NCI-H82 treated with DMSO at 0.1 percent for 48 hours (cell line): ENCODE measurements around the gene TIPRL.
"Not testable (repeated sequence)": the region's sequence is repeated elsewhere in the genome, so short reads cannot be mapped to it uniquely, and the experiment has no call there.

Experiments used
- DNase-seq: peaks from one replicate; lab custom pipeline; 2025; ENCODE audit not compliant: unreplicated experiment; lab: John Stamatoyannopoulos, UW

The TIPRL gene

DNA sequence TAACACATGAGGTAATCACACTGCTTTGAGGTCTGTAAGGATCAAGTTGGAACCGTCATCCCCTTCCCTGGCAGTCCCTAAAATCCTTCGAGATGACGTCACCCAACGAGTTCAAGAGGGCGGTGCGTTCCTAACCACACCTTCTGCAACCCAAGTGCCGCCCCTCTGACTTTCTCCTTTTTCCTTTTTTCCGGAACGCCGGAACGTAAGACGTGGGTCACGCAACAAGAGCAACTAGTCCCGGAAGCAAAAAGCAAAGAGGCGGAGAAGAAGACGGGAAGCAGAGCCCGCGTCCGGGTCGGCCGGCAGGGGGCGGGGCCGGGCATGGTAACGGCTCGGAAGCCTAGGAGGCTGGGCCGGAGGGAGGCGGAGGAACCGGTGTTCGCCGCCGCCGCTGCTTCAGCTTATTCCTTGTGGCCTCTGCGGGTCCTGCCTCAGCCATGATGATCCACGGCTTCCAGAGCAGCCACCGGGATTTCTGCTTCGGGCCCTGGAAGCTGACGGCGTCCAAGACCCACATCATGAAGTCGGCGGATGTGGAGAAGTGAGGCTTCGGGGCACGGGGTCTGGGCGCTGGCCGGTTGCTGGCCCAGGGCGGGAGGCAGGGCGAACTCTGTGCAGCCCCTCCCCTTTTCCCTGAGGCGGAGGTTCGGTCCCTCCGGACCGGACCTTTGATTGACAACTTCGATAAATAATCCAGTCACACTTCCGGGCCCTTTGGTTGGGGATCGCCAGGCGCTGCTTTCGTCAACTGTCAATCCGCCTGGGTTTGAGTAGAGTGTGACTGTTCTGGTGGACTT lies at the start of gene TIPRL:
Gene TIPRL (plus strand): TSS at position 325 of the 800 bp plus-strand sequence. CDS start 116 bp downstream, at position 441.
- DNase-seq = peak; percentile 99

DNA sequence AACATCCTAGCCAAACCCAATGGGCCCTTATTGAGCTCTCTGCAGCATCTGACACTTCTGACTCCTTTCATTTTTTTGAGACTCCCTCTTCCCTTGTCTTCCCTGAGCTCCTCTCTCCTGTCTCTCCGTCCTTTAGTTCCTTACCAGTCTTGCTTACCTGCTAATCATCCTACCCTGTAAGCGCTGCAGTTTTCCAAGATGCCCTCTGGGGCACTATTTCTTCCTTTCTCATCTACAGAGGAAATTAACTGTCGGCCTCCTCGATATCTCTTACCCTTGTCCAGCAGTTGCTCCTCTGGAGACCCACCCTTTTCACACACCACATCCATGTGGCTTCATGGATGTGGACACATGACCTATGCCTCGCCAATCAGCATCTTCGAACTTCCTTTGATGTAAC lies 48.8 kb upstream of the TIPRL start:
- DNase-seq = no peak

DNA sequence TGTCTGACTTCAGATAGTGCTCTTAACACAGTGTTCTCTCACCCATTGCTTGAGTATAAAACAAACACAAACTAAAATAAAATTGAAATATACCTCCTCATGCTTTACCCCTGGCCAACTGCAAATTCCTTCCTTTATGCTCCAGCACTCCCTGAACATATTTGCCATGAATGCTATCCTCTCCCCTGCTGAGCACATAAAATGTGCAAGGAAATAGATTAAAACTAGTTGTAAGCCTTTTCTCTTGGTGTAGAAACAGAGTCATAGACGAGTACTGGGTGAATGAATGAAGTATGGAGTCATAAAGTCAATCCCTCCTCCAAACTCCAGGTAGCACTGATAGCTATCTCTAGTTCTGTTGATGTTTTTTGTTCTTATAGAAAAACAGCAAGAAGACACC lies 44.6 kb upstream of the TIPRL start:
- no peak for DNase-seq

DNA sequence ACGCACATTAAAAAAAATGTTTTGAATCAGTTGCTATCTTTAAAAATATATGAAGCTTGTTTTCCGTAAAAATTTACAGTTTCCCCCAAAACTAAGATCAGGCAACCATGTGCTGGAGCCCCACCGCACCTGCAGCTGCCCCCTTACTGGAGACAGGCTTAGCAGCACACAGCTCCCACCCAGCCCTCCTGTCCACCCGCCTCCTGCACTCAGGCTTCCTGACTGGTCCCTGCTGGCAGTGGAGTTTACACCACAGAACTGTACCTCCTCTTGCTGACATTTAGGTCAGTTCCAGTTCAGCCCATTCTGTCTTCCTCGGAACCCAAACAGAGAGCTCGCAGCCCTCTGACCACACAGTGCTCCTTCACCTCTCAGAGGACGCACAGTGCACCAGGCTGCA lies 44.1 kb upstream of the TIPRL start:
- no peak for DNase-seq

DNA sequence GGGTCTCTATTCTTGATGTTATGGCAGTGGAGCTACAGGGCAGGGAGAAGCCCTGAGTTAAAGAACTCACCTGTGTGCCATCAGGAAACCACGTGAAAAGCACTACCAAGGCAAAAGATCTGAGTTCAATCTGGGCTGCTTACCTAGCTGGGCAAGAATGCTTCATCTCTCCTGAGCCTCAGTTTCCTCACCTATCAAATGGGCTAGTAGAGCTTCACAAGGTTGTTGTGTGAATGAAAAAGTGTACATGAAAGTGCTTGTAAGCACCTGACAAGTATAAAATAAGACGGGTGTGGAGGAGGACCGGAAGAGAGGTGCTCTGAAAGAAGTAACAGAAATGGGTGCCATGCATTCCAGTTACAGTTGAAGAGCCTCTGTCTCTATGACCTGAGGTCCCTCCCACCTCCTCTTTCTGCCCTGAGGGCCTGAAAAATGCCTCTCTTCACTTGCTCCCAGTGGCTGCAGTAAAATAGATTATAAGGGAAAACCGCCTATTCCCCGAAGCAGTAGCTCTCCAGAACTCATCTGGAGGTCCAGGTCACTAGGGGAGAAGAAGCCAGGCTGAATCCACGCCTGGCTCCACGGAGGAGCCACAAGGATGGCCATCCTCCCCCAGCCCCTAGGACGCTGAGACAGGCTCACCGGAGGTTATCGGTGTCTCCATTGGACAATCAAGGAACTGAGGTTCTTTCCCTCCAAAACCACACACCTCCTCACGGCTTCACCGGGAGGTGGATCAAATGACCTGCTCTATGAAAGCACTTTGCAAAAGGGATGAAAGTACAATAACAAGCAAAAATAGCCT lies 43.4 kb upstream of the TIPRL start:
- DNase-seq = no peak

DNA sequence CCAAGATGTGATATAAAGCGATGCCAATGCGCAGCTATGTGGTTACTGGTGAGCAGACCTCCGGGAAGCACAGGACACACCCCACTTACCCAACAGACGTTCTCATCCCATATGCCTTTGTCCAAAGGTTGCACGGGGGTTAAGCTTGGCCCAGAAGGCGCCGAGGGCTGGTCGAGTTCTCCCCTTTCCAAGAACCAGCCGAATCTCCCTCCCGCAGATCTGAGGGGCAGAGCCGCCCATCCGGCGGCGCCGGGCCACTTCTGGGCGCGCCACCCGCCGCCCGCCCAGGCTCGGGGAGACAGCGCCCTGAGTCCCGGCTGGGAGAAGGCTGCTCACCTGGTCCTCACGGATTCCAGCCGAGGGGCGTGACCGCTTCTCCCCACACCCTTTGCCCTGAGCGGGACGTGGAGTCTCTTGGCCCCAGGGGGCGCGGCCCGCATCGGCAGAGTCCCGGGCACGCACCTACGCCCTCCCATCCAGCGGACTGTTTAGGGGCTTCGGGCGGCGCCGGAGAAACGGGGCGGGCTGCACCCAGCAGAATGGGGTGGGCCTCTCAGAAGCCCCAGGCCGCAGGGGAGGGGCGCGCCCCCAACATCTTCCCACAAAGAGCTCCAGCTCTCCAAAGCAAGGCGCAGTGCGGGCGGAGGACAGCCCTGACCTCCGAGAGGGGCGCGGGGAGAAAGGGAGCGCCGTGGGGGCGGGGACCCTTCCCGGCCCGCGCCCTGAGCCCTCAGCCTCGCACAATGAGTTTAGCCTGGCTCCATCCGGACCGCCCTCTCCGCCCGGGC lies 42.6 kb upstream of the TIPRL start:
- no peak for DNase-seq

DNA sequence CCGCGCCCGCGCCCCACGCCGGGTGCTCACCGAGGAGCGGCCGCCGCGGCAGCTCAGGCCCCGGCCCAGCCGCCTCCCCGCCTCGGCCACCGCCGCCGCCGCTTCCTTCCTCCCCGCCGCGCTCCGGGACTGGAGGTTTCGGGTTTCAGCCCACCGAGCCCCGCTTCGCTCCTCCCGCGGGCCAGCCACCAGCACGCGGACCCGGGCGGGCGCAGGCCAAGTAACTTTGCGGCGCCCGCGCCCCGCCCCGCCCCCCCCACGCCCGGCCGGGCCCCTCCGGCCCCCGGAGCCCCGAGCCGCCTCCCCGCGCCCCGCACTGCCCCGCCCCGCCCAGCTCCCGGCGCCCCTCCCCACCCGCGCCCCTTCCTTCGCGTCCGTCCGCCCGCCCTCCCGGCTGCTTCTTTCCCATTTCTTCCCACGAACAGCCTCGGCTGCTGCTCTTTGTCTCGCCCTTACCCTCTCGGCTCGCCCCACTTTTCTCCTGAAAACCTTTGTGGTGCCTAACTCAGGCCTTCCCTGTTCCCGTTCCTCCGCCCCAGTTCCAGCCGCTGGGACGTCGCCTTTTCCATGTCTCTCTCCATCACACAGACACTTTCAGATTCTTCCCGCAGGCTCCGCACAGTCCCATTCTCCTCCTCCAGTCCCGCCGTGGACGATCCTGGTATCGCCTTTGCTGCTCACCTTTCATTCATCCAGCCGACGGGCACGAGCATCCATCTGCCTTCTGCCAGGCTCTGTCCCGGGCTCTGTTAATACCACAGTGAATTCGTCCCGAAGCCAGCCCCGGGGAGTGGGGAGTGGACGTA lies 41.9 kb upstream of the TIPRL start, which contains the start of gene GPR161:
Gene GPR161 (minus strand): TSS at position 222 of the 806 bp plus-strand sequence. CDS start 32,080 bp downstream, outside the sequence.
- peak; percentile 12 for DNase-seq

DNA sequence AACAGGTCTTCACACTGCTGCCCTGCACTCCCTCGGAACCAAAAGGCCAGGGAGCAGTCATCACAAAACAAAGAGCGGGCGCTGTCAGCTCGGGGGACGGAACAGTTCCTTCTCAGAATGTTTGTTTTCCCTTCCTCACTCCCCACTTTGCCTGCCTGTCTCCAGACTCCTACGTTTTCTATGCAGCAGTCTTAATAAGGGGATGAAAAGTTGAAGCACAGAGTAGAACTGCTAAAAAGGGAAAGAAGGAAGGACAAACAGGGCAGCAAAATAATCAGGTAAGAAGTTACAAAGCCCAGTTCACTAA lies 41.3 kb upstream of the TIPRL start:
- no peak for DNase-seq

DNA sequence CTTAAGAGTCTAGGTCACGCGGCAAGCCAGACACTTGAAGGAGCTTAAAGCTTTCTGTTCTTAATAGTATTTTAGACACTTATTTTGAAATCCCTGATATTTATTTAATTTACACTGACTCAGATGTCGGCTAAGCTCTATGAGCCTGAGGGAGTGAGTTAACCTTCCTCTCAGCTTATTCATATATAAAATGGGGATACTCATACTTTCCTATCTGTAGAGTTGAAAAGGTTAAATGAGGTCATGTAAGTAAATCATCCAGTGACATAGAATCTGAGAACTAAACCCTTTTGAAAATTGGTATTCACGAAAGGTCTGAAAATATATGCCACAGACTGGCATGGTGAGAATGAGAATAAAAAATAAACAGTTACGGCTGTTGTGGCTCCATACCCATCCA lies 40.6 kb upstream of the TIPRL start:
- no peak for DNase-seq

DNA sequence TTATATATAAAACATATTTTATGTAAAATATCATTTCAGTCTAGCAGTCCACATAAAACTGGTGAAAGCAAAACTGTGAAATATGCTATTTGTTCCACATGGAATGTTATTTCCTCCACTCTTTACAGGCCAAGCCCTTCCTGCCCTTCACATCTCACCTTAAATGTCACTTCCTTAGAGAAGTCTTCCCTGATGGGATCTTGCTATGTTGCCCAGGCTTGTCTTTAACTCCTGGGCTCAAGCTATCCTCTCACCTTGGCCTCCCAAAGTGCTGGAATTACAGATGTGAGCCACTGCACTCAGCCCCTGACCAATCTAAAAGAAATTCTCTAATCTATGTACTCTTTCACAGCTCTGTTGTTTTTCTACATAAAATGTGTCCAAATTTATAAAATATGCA lies 39.7 kb upstream of the TIPRL start:
- no peak for DNase-seq

DNA sequence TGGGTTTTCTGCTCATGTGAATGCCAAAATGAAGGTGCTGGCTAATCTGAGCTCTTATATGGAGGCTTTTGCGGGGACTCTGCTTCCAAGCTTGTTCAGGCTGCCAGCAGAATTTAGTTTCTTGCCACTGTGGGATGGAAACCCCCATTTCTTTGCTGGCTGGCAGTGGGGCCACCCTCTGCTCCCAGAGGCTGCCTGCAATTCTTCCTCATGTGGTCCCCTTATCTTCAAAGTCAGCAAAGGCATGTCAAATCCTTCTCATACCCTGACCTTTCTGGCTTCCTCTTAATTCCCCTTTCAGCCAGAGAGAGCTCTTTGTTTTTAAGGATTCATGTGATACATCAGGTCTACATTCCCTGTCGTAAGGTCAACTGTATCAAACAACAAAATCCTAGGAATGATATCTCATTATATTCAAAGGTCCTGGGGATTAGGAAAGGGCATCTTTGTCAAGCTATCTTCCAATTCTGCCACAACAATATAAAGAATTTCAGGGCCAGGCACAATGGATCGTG lies 36.8 kb upstream of the TIPRL start:
- DNase-seq = no peak

DNA sequence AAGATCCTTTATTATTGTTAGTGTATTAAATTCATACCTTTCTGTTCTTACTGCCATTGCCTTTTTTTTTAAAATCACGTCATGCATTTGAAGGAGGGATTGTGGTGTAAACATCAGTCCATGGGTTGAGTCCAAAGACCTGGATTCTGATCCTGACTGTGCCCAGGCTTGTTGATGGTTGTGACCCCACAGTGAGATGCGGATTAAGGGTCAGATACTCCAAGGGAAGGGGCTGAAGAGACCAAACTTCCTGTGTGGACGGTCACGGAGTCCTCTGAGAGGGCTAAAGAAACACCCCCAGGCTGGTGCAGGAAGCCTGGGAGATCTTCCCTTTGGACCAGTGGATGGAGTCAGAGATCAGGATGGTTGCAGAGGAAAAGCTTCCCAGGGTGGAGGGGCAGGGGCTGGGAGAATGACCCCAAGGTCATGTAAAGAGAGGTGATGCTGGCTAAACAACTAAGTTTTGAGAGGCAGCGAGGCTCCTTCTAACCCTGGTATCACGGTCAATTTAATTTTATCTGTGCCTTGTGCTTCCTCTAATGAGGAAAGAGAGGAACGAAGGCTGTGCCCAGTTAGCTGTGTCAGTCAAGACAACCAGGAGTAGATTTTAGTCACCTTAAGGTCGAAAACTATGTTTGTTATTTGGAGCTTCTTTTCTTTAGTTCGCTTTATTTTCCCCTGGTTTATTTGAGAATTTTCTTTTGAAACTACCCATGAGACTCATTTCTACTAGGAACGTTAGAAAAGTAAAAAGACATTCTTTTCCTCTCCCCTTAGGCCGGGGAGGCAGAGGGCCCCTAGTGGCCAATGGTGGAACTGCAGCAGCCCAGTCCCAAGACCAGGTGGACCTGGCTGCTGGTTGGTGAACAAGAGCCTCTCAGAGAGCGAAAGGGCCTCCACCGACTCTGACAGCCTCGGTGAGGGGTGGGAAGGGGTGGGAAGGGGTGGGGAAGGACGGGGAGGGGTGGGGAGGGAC lies 33.3 kb upstream of the TIPRL start:
- DNase-seq = peak; percentile 63

DNA sequence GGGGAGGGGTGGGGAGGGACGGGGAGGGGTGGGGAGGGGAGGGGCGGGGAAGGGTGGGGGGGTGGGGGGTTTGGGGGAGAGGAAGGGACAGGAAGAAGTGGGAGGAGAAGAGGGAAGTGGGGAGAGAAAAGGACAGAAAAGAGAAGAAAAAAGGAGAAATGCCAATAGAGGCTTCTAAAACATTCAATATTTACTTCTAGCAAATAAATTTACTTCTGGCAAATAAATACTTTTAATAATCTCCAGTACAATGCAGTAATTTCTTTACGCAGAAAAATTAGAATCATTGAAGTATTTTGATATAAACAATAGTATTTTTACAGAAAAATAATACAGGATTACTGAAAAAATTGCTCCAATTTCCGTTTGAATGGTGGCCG lies 32.6 kb upstream of the TIPRL start:
- no peak for DNase-seq

DNA sequence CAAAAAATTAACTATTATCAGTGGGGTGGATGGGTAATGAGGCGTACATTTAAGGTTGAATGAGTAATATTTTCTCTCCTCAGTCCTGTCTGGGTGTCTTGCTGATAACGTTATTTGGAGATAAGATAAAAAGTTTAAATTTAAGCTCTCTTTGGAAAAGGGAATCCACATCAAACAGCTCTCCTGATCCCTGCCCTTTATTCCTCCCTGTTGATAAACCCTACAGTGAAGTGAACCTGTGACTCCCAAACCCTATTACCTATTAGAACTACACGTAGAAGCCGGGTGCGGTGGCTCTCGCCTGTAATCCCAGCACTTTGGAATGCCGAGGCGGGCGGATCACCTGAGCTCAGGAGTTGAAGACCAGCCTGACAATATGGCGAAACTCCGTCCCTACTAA lies 32.1 kb upstream of the TIPRL start:
- DNase-seq = no peak

DNA sequence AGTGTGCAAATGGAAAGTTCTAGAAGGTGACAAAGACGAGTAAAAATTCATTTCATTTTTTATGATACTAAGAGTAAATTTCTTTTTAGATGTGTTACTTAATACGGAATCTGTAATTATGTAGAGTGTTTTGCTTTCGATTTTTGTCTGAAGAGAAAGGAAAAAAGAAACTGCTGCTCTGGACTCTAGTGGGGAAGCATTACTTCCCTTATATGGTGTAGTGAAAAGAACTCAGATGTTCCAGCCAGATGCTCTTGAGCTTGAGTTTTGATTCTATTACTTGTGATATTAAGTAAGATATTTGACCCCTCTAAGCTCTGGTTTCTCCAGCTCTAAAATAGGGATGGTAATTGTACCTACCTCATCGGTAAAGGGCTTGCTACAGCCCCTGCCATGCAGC lies 29.8 kb upstream of the TIPRL start:
- no peak for DNase-seq

DNA sequence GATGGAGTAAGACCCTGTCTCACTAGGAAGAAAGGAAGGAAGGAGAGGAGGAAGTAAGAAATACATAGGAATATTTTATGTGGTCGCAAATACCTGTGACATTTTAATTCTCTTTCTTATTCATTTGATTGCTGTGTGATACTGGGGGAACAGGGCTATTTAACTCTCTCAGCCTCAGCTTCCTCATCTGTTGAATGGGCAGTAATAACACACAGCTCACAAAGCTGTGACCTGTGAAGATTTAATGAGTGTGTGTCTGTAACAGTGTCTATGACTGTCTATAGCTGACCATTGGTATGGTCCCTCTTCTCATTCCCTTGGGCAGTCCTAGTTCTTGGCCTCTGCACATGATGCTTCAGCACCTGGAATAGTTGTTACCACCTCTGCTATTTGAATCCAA lies 28.5 kb upstream of the TIPRL start:
- no peak for DNase-seq

DNA sequence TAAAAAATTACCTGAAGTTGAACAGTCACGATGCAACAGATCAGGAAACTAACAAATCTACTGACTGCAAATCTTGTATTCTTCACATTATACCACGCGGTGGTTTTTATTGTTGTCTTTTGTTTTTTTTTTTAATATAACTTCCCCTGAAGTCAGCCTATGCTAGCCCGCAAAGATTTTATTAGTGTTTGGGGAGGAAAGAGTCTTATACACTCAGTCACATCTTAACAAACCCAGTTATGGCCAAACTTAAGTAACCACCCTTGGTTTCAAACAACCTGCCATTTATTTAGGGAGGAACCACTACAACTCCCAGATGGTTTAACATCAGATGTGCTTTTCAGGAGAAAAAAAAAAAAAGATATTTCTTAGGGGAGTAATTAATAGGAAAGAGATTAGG lies 26.8 kb upstream of the TIPRL start:
- no peak for DNase-seq

DNA sequence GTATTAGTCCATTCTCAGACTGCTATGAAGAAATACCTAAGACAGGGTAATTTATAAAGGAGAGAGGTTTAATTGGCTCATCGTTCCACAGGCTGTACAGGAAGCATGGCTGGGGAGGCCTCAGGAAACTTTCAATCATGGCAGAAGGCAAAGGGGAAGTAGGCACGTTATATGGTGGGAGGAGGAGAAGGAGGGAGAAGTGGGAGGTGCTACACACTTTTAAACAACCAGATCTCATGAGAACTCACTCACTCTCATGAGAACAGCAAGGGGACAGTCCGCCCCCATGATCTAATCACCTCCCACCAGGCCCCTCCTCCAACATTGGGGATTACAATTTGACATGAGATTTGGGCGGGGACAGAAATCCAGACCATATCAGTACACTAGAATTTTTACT lies 24.1 kb upstream of the TIPRL start:
- DNase-seq = not testable (repeated sequence)

DNA sequence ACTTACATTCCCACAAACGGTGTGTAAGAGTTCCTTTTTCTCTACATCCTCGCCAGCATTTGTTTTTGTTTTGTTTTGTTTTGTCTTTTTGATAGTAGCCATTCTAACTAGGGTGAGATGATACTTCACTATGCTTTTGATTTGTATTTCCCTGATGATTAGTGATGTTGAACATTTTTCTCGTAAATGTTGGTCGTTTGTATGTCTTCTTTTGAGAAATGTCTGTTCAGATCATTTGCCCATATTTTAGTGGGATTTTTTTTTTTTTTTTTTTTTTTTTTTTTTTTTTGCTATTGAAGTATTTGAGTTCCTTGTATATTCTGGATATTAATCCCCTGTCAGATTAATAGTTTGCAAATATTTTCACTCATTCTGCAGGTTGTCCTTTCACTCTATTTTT lies 22.9 kb upstream of the TIPRL start:
- no peak for DNase-seq
